Astrocyte of the spinal cord (primary cell): ENCODE data around the gene CLMP.

ENCODE experiments used
- DNase-seq: peaks from one replicate; pipeline ENCODE4 v3.0.0; 2011; ENCODE audit warnings: low read depth, low spot score
- H3K4me3 ChIP-seq: 2 replicates; pipeline ENCODE4 v1.5.1; 2011; ENCODE audit warnings: low read depth, mild to moderate bottlenecking, low read length, moderate library complexity
- in situ Hi-C: cut with HindIII; loops from 2 replicates; pipeline ENCODE4 v1.10.0; 2017; ENCODE audit warnings: low sequenced_read_pairs
- TF ChIP-seq, protein P1 (sequence below): IDR thresholded peaks from 2 replicates; pipeline ENCODE4 v1.5.1; 2012; ENCODE audit warnings: low read depth, mild to moderate bottlenecking, low read length, inconsistent platforms

Gene CLMP

DNA sequence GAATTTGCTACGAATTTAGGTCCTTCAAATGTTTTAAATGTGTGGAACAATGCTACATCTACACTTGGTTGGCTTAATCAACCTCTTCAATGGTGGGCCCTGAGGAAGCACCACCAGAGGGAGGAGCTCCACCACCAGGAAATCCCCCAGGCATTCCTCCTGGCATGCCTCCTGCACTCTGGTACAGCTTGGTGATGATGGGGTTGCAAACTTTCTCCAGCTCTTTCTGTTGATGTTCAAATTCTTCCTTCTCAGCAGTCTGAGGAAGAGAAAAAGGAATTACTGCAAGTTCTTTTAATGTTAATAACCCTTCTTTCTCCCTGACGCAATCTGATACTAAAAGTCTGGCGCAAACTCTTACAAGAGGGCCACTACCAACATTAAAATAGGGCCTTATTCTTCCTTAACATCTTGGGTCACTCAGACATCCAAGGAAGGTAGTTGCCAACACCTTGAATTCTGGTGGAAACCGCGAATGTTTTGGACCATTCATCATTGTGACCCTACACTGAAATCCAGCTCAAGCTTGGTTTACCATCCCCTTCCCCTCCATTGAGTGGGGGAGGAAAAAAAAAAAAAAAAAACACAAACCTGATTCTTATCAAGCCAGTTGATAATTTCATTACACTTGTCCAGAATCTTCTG lies 137.3 kb downstream of the CLMP start:
- TF ChIP-seq, protein P1, sequence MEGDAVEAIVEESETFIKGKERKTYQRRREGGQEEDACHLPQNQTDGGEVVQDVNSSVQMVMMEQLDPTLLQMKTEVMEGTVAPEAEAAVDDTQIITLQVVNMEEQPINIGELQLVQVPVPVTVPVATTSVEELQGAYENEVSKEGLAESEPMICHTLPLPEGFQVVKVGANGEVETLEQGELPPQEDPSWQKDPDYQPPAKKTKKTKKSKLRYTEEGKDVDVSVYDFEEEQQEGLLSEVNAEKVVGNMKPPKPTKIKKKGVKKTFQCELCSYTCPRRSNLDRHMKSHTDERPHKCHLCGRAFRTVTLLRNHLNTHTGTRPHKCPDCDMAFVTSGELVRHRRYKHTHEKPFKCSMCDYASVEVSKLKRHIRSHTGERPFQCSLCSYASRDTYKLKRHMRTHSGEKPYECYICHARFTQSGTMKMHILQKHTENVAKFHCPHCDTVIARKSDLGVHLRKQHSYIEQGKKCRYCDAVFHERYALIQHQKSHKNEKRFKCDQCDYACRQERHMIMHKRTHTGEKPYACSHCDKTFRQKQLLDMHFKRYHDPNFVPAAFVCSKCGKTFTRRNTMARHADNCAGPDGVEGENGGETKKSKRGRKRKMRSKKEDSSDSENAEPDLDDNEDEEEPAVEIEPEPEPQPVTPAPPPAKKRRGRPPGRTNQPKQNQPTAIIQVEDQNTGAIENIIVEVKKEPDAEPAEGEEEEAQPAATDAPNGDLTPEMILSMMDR = no peak
- in situ Hi-C loops = no loop called here
- no peak for DNase-seq
- H3K4me3 ChIP-seq = no peak overlapping the region

DNA sequence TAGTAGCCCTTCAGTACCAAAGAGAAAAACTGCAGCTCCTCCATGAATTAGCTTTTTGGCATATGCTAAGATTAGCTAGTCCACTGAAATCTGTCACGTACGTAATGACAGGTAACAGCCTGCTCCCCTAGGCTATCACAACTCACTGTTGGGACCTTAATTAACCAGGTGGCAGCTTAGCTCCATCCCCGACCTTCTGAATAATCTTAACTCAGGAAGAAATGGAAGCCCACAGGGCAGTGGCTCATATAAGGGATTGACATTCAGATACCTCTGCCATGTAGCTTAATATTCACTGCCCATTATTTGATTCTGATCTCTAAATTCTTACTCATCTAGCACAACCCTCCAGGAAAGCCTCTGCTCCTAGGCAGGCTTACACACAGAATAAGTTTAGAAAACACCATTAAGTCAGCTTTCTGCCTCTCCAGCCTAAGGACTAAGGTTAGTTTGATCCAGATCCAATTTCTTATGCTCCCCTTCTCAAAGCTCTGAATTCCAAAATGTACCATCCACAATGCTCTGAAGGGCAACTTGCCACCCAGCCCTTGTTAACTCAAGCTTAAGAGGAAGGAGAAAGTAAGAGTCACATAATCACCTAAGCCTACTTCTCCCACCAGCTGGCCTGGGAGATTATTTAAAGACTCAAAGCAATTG lies 138.1 kb downstream of the CLMP start:
- TF ChIP-seq, protein P1 = no peak
- no peak overlapping the region for H3K4me3 ChIP-seq
- DNase-seq = no peak
- in situ Hi-C loops = no loop called here

DNA sequence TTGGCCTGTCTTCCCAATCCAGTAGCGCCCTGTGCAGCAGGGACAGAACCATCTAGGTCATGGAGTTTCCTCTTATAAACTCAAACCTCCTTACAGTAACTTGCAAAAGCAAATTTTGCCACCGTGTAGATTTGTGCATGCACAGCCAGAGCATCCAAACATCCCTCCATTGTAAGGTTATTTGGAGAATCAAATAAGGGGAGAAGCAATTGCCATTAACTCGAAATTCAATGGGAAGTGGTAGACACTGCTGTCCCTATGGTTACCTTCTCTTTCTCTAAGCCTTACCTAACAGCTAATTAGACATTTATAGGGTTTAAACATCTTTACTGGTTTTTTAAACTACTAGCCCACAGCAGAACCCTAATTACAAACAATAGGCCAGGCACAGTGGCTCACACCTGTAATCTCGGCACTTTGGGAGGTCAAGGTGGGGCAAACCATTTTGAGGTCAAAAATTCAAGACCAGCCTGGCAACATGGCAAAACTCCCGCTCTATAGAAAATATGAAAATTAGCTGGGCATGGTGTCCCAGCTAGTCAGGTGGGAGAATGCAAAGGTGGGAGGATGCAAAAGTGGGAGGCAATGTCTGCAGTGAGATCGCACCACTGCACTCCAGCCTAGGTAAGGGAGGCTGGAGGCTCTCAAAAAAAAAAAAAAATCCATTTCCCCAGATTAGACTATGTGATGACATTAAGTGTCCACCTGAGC lies 139.7 kb downstream of the CLMP start:
- TF ChIP-seq, protein P1 = no peak
- no peak for DNase-seq
- H3K4me3 ChIP-seq = no peak overlapping the region
- in situ Hi-C loops = no loop called here

DNA sequence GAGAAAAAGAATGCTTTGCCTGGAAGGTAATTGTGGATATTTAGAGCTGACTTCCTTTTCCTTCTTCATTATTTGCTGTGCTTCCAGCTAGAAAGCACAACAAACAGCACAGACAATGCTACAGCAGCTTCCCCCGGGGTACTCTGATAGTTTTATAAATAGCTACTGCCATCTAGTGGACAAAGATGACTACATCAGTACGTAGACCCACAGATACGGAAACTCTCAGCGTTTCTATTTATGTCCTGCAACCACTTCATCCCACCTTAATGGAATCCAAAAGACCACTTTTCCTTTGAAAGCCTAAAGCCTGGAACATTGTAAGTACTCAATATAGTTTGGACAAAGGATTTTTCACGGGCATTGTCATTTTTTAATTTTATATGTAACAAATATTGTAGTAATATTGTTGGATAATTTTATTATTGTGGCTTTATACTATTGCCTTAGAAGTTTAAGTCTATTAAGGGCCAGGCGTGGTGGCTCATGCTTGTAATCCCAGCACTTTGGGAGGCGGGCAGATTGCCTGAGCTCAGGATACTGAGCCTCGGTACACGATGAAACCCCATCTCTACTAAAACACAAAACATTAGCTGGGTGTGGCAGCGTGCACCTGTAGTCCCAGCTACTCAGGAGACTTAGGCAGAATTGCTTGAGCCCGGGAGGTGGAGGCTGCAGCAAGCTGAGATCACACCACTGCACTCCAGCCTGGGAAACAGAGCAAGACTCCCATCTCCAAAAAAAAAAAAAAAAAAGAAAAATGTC lies 140.6 kb downstream of the CLMP start:
- in situ Hi-C loops = no loop called here
- TF ChIP-seq, protein P1 = peak; percentile 65
- no peak overlapping the region for H3K4me3 ChIP-seq
- peak; percentile 74 for DNase-seq

DNA sequence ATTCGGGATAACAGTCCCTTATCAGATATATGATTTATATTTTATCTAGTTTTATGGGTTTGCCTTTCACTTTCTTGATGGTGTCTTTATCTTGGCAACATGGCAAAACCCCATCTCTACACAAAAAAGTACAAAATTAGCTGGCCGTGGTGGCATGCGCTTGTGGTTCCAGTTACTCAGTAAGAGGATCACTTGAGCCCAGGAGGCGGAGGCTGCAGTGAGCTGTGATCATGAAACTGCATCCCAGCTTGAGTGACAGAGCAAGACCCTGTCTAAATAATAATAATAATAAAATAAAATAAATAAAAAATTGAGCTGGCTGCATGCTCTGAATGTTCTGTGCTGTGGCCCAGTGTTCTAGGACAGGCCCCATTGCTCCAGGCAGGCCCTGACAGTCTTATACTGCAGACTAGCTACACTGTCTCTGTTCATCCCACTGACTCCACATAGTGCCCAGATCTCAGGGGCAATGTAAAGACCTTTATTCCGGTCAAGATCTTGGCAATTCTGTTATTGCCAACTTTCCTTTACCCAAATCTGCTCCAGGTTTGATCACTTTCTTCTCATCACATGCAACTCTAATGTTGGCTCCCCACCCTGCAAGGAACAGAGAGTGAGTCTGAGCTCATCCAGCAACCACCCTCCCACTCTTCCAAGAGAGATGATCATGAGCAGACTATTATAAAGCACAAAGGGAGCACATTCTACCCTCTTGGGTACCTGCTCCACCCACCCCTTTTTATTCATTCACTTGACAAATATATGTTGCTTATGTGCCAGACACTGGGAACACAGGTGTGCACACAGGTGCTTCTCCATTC lies 141.9 kb downstream of the CLMP start:
- in situ Hi-C loops = no loop called here
- no peak for DNase-seq
- TF ChIP-seq, protein P1 = no peak
- no peak overlapping the region for H3K4me3 ChIP-seq

DNA sequence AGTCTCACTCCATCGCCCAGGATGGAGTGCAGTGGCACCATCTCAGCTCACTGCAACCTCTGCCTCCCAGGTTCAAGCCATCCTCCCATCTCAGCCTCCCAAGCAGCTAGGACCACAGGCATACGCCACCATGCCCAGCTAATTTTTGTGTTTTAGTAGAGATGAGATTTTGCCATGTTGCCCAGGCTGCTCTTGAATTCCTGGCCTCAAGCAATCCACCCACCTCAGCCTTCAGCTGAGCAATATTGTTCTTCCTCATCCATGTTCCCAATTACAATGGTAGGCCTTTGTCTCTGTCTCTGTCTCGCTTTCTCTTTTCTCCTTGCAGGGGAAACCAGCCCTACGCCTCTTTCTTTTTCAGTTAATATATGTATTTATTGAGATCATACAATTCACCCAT lies 143.4 kb downstream of the CLMP start:
- no peak for DNase-seq
- in situ Hi-C loops = no loop called here
- no peak overlapping the region for H3K4me3 ChIP-seq
- TF ChIP-seq, protein P1 = no peak
